SK-N-SH treated with all-trans-retinoic acid at 6 μM for 48 hours (cell line): ENCODE data around the gene SYNRG.

Source experiments
- ARNTL ChIP-seq: fragments of 450-650 bp; formaldehyde crosslinking; IDR thresholded peaks from 2 replicates; pipeline ENCODE4 v1.5.0; 2020; ENCODE audit warnings: low read depth, mild to moderate bottlenecking, moderate library complexity, borderline replicate concordance
- ZC3H10 ChIP-seq: fragments of 250-450 bp; sonication (Bioruptor Pico); IDR thresholded peaks from 2 replicates; pipeline ENCODE4 v1.5.1; 2021; ENCODE audit warnings: mild to moderate bottlenecking, moderate library complexity

- TF ChIP-seq ARNTL (CRISPR knock-in tag) (no peak), ZC3H10 (CRISPR knock-in tag) (no peak)
Measured at GRCh38 chr17:37505333-37505732, 103.9 kb downstream of the SYNRG start.
